ENCODE data around the gene TBC1D4.

The TBC1D4 gene

GRCh38 chr13:75305059-75305458 is 176.9 kb downstream of the TBC1D4 start:
- no peaks in the 10 kb centered on the region for H3K27me3 ChIP-seq (ENCODE audit: insufficient read depth, low read length)
- no peaks in the 10 kb centered on the region for H3K36me3 ChIP-seq (ENCODE audit: insufficient read depth, low read length)
- no peak overlapping the region for H3K27ac ChIP-seq (ENCODE audit: low read depth, low read length)
- peaks cover 6% of the 10 kb centered on the region for H3K4me1 ChIP-seq (ENCODE audit: control insufficient read depth, insufficient read depth, low read length, unreplicated experiment)
- H3K4me3 ChIP-seq (ENCODE audit: low read depth, low read length): no peak overlapping the region
- H2AFZ ChIP-seq (ENCODE audit: low read length, unreplicated experiment): no peak overlapping the region
- no peaks in the 10 kb centered on the region for H3K79me2 ChIP-seq (ENCODE audit: control insufficient read depth, insufficient read depth, low read length, unreplicated experiment)

- no peaks in the 10 kb centered on the region for H3K79me2 ChIP-seq (ENCODE audit: control insufficient read depth, insufficient read depth, low read length, unreplicated experiment)
- H3K27me3 ChIP-seq (ENCODE audit: insufficient read depth, low read length): no peaks in the 10 kb centered on the region
- no peaks in the 10 kb centered on the region for H3K36me3 ChIP-seq (ENCODE audit: insufficient read depth, low read length)
- peaks cover 6% of the 10 kb centered on the region for H3K4me1 ChIP-seq (ENCODE audit: control insufficient read depth, insufficient read depth, low read length, unreplicated experiment)
- H3K27ac ChIP-seq (ENCODE audit: low read depth, low read length): no peak overlapping the region
- H2AFZ ChIP-seq (ENCODE audit: low read length, unreplicated experiment): no peak overlapping the region
- H3K4me3 ChIP-seq (ENCODE audit: low read depth, low read length): no peak overlapping the region
Observed at GRCh38 chr13:75303263-75303662, 178.7 kb downstream of the TBC1D4 start.

- Histone ChIP-seq H3K27ac (ENCODE audit: low read depth, low read length) (no peak overlapping the region), H3K79me2 (ENCODE audit: control insufficient read depth, insufficient read depth, low read length, unreplicated experiment) (no peaks in the 10 kb centered on the region), H3K4me1 (ENCODE audit: control insufficient read depth, insufficient read depth, low read length, unreplicated experiment) (peaks cover 6% of the 10 kb centered on the region), H3K36me3 (ENCODE audit: insufficient read depth, low read length) (no peaks in the 10 kb centered on the region), H3K27me3 (ENCODE audit: insufficient read depth, low read length) (no peaks in the 10 kb centered on the region), H3K4me3 (ENCODE audit: low read depth, low read length) (no peak overlapping the region), H2AFZ (ENCODE audit: low read length, unreplicated experiment) (no peak overlapping the region)
Observed at GRCh38 chr13:75302071-75302698, 179.8 kb downstream of the TBC1D4 start.

GRCh38 chr13:75299913-75300862 is 181.8 kb downstream of the TBC1D4 start:
- no peak overlapping the region for H2AFZ ChIP-seq (ENCODE audit: low read length, unreplicated experiment)
- no peak overlapping the region for H3K4me3 ChIP-seq (ENCODE audit: low read depth, low read length)
- no peaks in the 10 kb centered on the region for H3K27me3 ChIP-seq (ENCODE audit: insufficient read depth, low read length)
- H3K36me3 ChIP-seq (ENCODE audit: insufficient read depth, low read length): no peaks in the 10 kb centered on the region
- peak overlapping the region; percentile 41 for H3K27ac ChIP-seq (ENCODE audit: low read depth, low read length)
- H3K4me1 ChIP-seq (ENCODE audit: control insufficient read depth, insufficient read depth, low read length, unreplicated experiment): peaks cover 6% of the 10 kb centered on the region
- no peaks in the 10 kb centered on the region for H3K79me2 ChIP-seq (ENCODE audit: control insufficient read depth, insufficient read depth, low read length, unreplicated experiment)

- Histone ChIP-seq H3K27ac (ENCODE audit: low read depth, low read length) (no peak overlapping the region), H3K27me3 (ENCODE audit: insufficient read depth, low read length) (no peaks in the 10 kb centered on the region), H3K4me1 (ENCODE audit: control insufficient read depth, insufficient read depth, low read length, unreplicated experiment) (peaks cover 6% of the 10 kb centered on the region), H3K4me3 (ENCODE audit: low read depth, low read length) (no peak overlapping the region), H3K36me3 (ENCODE audit: insufficient read depth, low read length) (no peaks in the 10 kb centered on the region), H3K79me2 (ENCODE audit: control insufficient read depth, insufficient read depth, low read length, unreplicated experiment) (no peaks in the 10 kb centered on the region), H2AFZ (ENCODE audit: low read length, unreplicated experiment) (no peak overlapping the region)
Observed at GRCh38 chr13:75299246-75299645, 182.7 kb downstream of the TBC1D4 start.

GRCh38 chr13:75296641-75297040 is 185.3 kb downstream of the TBC1D4 start:
- H3K4me1 ChIP-seq (ENCODE audit: control insufficient read depth, insufficient read depth, low read length, unreplicated experiment): peaks cover 6% of the 10 kb centered on the region
- no peaks in the 10 kb centered on the region for H3K79me2 ChIP-seq (ENCODE audit: control insufficient read depth, insufficient read depth, low read length, unreplicated experiment)
- H2AFZ ChIP-seq (ENCODE audit: low read length, unreplicated experiment): no peak overlapping the region
- H3K36me3 ChIP-seq (ENCODE audit: insufficient read depth, low read length): no peaks in the 10 kb centered on the region
- no peaks in the 10 kb centered on the region for H3K27me3 ChIP-seq (ENCODE audit: insufficient read depth, low read length)
- H3K27ac ChIP-seq (ENCODE audit: low read depth, low read length): no peak overlapping the region
- no peak overlapping the region for H3K4me3 ChIP-seq (ENCODE audit: low read depth, low read length)

- no peaks in the 10 kb centered on the region for H3K36me3 ChIP-seq (ENCODE audit: insufficient read depth, low read length)
- H3K79me2 ChIP-seq (ENCODE audit: control insufficient read depth, insufficient read depth, low read length, unreplicated experiment): no peaks in the 10 kb centered on the region
- no peaks in the 10 kb centered on the region for H3K4me1 ChIP-seq (ENCODE audit: control insufficient read depth, insufficient read depth, low read length, unreplicated experiment)
- H2AFZ ChIP-seq (ENCODE audit: low read length, unreplicated experiment): no peak overlapping the region
- H3K27ac ChIP-seq (ENCODE audit: low read depth, low read length): no peak overlapping the region
- no peak overlapping the region for H3K4me3 ChIP-seq (ENCODE audit: low read depth, low read length)
- no peaks in the 10 kb centered on the region for H3K27me3 ChIP-seq (ENCODE audit: insufficient read depth, low read length)
Observed at GRCh38 chr13:75295201-75295600, 186.8 kb downstream of the TBC1D4 start.

- Histone ChIP-seq H3K27me3 (ENCODE audit: insufficient read depth, low read length) (no peaks in the 10 kb centered on the region), H3K4me1 (ENCODE audit: control insufficient read depth, insufficient read depth, low read length, unreplicated experiment) (no peaks in the 10 kb centered on the region), H3K36me3 (ENCODE audit: insufficient read depth, low read length) (no peaks in the 10 kb centered on the region), H3K27ac (ENCODE audit: low read depth, low read length) (no peak overlapping the region), H3K4me3 (ENCODE audit: low read depth, low read length) (no peak overlapping the region), H2AFZ (ENCODE audit: low read length, unreplicated experiment) (no peak overlapping the region), H3K79me2 (ENCODE audit: control insufficient read depth, insufficient read depth, low read length, unreplicated experiment) (no peaks in the 10 kb centered on the region)
Observed at GRCh38 chr13:75294110-75294509, 187.9 kb downstream of the TBC1D4 start.

- peaks cover 11% of the 10 kb centered on the region for H3K36me3 ChIP-seq (ENCODE audit: insufficient read depth, low read length)
- no peaks in the 10 kb centered on the region for H3K79me2 ChIP-seq (ENCODE audit: control insufficient read depth, insufficient read depth, low read length, unreplicated experiment)
- no peaks in the 10 kb centered on the region for H3K4me1 ChIP-seq (ENCODE audit: control insufficient read depth, insufficient read depth, low read length, unreplicated experiment)
- no peaks in the 10 kb centered on the region for H3K27me3 ChIP-seq (ENCODE audit: insufficient read depth, low read length)
- no peak overlapping the region for H3K27ac ChIP-seq (ENCODE audit: low read depth, low read length)
- H3K4me3 ChIP-seq (ENCODE audit: low read depth, low read length): no peak overlapping the region
- no peak overlapping the region for H2AFZ ChIP-seq (ENCODE audit: low read length, unreplicated experiment)
Observed at GRCh38 chr13:75285310-75285709, 196.7 kb downstream of the TBC1D4 start.

GRCh38 chr13:75279834-75280369 is 202.1 kb downstream of the TBC1D4 start:
- no peaks in the 10 kb centered on the region for H3K79me2 ChIP-seq (ENCODE audit: control insufficient read depth, insufficient read depth, low read length, unreplicated experiment)
- no peaks in the 10 kb centered on the region for H3K27me3 ChIP-seq (ENCODE audit: insufficient read depth, low read length)
- H3K36me3 ChIP-seq (ENCODE audit: insufficient read depth, low read length): peaks cover 11% of the 10 kb centered on the region
- H2AFZ ChIP-seq (ENCODE audit: low read length, unreplicated experiment): no peak overlapping the region
- no peak overlapping the region for H3K4me3 ChIP-seq (ENCODE audit: low read depth, low read length)
- H3K4me1 ChIP-seq (ENCODE audit: control insufficient read depth, insufficient read depth, low read length, unreplicated experiment): no peaks in the 10 kb centered on the region
- no peak overlapping the region for H3K27ac ChIP-seq (ENCODE audit: low read depth, low read length)

Data from ACC112 (cell line).